Keratinocyte (primary cell): ENCODE results near the gene DCLK2. TPM values are rescaled to one million over a fixed set of nuclear protein-coding genes. Genes with fewer than 3 reads are reported as not detected.

Experiments used
- DNase-seq: peaks from one replicate; pipeline ENCODE4 v3.0.0-alpha.2; 2011; ENCODE audit warnings: low read depth, missing footprints, low spot score
- FAIRE-seq: peaks from 2 replicates; lab custom pipeline; 2011; peaks lifted over from hg19 to GRCh38; lab: Jason Lieb, UNC
- H2AFZ ChIP-seq: 2 replicates; pipeline ENCODE4 v1.6.0; 2012; ENCODE audit warnings: low read length, control low read depth, inconsistent platforms; ENCODE audit not compliant: control insufficient read depth
- H3K27ac ChIP-seq: 2 replicates; pipeline ENCODE4 v1.5.1; 2011; ENCODE audit warnings: low read length; ENCODE audit not compliant: control insufficient read depth, insufficient read depth
- H3K27me3 ChIP-seq: 3 replicates; pipeline ENCODE4 v1.6.0; 2011; ENCODE audit warnings: low read length; ENCODE audit not compliant: control insufficient read depth, insufficient read depth; ENCODE audit errors: extremely low read depth
- H3K36me3 ChIP-seq, 2 experiments: 2 replicates in 1 of 2; 3 replicates in 1 of 2; pipeline ENCODE4 v1.5.1; 2011; ENCODE audit warnings: low read length in 2 of 2, mild to moderate bottlenecking in 1 of 2; ENCODE audit not compliant: control insufficient read depth in 2 of 2, insufficient read depth in 2 of 2; ENCODE audit errors: extremely low read depth in 1 of 2
- H3K4me1 ChIP-seq: 3 replicates; pipeline ENCODE4 v1.5.1; 2011; ENCODE audit warnings: low read length; ENCODE audit not compliant: control insufficient read depth, insufficient read depth; ENCODE audit errors: extremely low read depth
- H3K4me2 ChIP-seq: 3 replicates; pipeline ENCODE4 v1.6.0; 2011; ENCODE audit warnings: low read depth, low read length; ENCODE audit not compliant: control insufficient read depth, insufficient read depth; ENCODE audit errors: extremely low read depth
- H3K4me3 ChIP-seq, 3 experiments: fragments of 200-600 bp in 1 of 3; sonication (generic) in 1 of 3; 2 replicates in 2 of 3; 3 replicates in 1 of 3; pipeline ENCODE4 v1.5.1; 2011 to 2016; ENCODE audit warnings: low read length in 3 of 3, mild to moderate bottlenecking in 3 of 3, control low read depth in 2 of 3, inconsistent platforms in 1 of 3, low read depth in 1 of 3, mixed read lengths in 1 of 3, mixed run types in 1 of 3, moderate library complexity in 1 of 3; ENCODE audit not compliant: control insufficient read depth in 2 of 3, insufficient read depth in 2 of 3; ENCODE audit errors: extremely low read depth in 1 of 3
- H3K79me2 ChIP-seq: 2 replicates; pipeline ENCODE4 v1.6.0; 2012; ENCODE audit warnings: low read length; ENCODE audit not compliant: control insufficient read depth, insufficient read depth
- H3K9ac ChIP-seq: 3 replicates; pipeline ENCODE4 v1.6.0; 2011; ENCODE audit warnings: low read length; ENCODE audit not compliant: control insufficient read depth, insufficient read depth; ENCODE audit errors: extremely low read depth
- H3K9me1 ChIP-seq: 3 replicates; pipeline ENCODE4 v1.6.0; 2011; ENCODE audit warnings: low read length; ENCODE audit not compliant: control insufficient read depth, insufficient read depth; ENCODE audit errors: extremely low read depth
- H3K9me3 ChIP-seq: 2 replicates; pipeline ENCODE4 v1.5.1; 2012; ENCODE audit warnings: low read depth, low read length; ENCODE audit not compliant: control insufficient read depth
- H4K20me1 ChIP-seq: 3 replicates; pipeline ENCODE4 v1.6.0; 2011; ENCODE audit warnings: low read length; ENCODE audit not compliant: control insufficient read depth, insufficient read depth; ENCODE audit errors: extremely low read depth
- CTCF ChIP-seq, 3 experiments: IDR thresholded peaks in 1 of 3; conservative IDR thresholded peaks in 1 of 3; optimal IDR thresholded peaks in 1 of 3; 2 replicates in 2 of 3; 3 replicates in 1 of 3; pipeline versions ENCODE3 to v1.5.1; 2011; ENCODE audit warnings: low read length in 3 of 3, mild to moderate bottlenecking in 3 of 3, moderate library complexity in 2 of 3, control low read depth in 1 of 3, inconsistent platforms in 1 of 3; ENCODE audit not compliant: insufficient read depth in 2 of 3; ENCODE audit errors: extremely low read depth in 1 of 3
- EZH2 ChIP-seq: IDR thresholded peaks from one replicate; pipeline ENCODE4 v1.6.1; 2012; ENCODE audit warnings: inconsistent platforms, mild to moderate bottlenecking, low read length, moderate library complexity
- dilution Hi-C: fragments of 300-500 bp; cut with MboI; formaldehyde crosslinking; loops from one replicate; pipeline ENCODE4 v1.7.0; 2020; ENCODE audit warnings: low sequenced_read_pairs; ENCODE audit not compliant: extremely low pct_ligation_motif_present
- polyA plus RNA-seq, 5 experiments: library from polyadenylated mRNA; depleted of rRNA in 3 of 5; stranded (reverse) in 3 of 5; stranded (forward) in 1 of 5; unstranded in 1 of 5; fragments of >200 nt; gene quantifications; 1 replicate in 1 of 5; 2 replicates in 3 of 5; 3 replicates in 1 of 5; pipeline versions ENCODE4 v1.2.1 to v1.2.3, GENCODE V29; 2011 to 2012; ENCODE audit warnings: missing spikeins in 2 of 5, low read depth in 1 of 5, low replicate concordance in 1 of 5

Gene DCLK2
- polyA plus RNA-seq, 1 donor (not counting 4 experiments of a cell fraction or from before 2014, with no cell fraction given) = 0.07 TPM

- no peaks in the 10 kb centered on the region for H3K36me3 ChIP-seq
- no peaks in the 10 kb centered on the region for H3K27me3 ChIP-seq
- DNase-seq (no peak), FAIRE-seq (peak; percentile 23)
- H3K9me3 ChIP-seq = no peaks in the 10 kb centered on the region
- peaks cover 5% of the 10 kb centered on the region for H3K4me1 ChIP-seq
- no peaks in the 10 kb centered on the region for H3K79me2 ChIP-seq
- no peaks in the 10 kb centered on the region for H3K9me1 ChIP-seq
- no peak overlapping the region for H3K4me2 ChIP-seq
- H3K9ac ChIP-seq = no peak overlapping the region
- no peaks in the 10 kb centered on the region for H4K20me1 ChIP-seq
- TF ChIP-seq EZH2 = no peak
- TF ChIP-seq CTCF (optimal IDR thresholded peaks at IDR 0.05 in 1 of 3, IDR thresholded peaks at IDR 0.05 in 1 of 3, conservative IDR thresholded peaks at IDR 0.05 in 1 of 3; ENCODE audit: extremely low read depth in 1 of 3, insufficient read depth in 2 of 3, low read length in 3 of 3) = no peak
- no peak overlapping the region for H3K4me3 ChIP-seq
- H3K27ac ChIP-seq = no peak overlapping the region
- peak overlapping the region; percentile 13 for H2AFZ ChIP-seq
- dilution Hi-C loops = no loop called here
These were observed 86.8 kb downstream of the DCLK2 start for GRCh38 chr4:150164956-150165629.

GRCh38 chr4:150167054-150167453 is 88.8 kb downstream of the DCLK2 start:
- TF ChIP-seq CTCF (optimal IDR thresholded peaks at IDR 0.05 in 1 of 3, IDR thresholded peaks at IDR 0.05 in 1 of 3, conservative IDR thresholded peaks at IDR 0.05 in 1 of 3; ENCODE audit: extremely low read depth in 1 of 3, insufficient read depth in 2 of 3, low read length in 3 of 3) = no peak
- no peak for TF ChIP-seq EZH2
- no peaks in the 10 kb centered on the region for H3K79me2 ChIP-seq
- no peak overlapping the region for H3K4me3 ChIP-seq
- H3K27ac ChIP-seq = no peak overlapping the region
- H3K27me3 ChIP-seq = no peaks in the 10 kb centered on the region
- DNase-seq (no peak), FAIRE-seq (no peak)
- no peaks in the 10 kb centered on the region for H3K9me3 ChIP-seq
- H3K4me1 ChIP-seq = peaks cover 5% of the 10 kb centered on the region
- no peak overlapping the region for H3K4me2 ChIP-seq
- dilution Hi-C loops = no loop called here
- H3K9ac ChIP-seq = no peak overlapping the region
- H3K9me1 ChIP-seq = no peaks in the 10 kb centered on the region
- no peaks in the 10 kb centered on the region for H4K20me1 ChIP-seq
- no peak overlapping the region for H2AFZ ChIP-seq
- no peaks in the 10 kb centered on the region for H3K36me3 ChIP-seq
